Hair follicle dermal papilla cell (primary cell): Measurements from ENCODE around the gene SPECC1L. TPM values are rescaled to one million over a fixed set of nuclear protein-coding genes. Genes with fewer than 3 reads are reported as not detected.

Experiments used
- total RNA-seq: library from RNA; depleted of rRNA; stranded (reverse); fragments of >200 nt; gene quantifications from 2 replicates; pipeline ENCODE4 v1.2.3, GENCODE V29; 2012

Gene SPECC1L, protein sequence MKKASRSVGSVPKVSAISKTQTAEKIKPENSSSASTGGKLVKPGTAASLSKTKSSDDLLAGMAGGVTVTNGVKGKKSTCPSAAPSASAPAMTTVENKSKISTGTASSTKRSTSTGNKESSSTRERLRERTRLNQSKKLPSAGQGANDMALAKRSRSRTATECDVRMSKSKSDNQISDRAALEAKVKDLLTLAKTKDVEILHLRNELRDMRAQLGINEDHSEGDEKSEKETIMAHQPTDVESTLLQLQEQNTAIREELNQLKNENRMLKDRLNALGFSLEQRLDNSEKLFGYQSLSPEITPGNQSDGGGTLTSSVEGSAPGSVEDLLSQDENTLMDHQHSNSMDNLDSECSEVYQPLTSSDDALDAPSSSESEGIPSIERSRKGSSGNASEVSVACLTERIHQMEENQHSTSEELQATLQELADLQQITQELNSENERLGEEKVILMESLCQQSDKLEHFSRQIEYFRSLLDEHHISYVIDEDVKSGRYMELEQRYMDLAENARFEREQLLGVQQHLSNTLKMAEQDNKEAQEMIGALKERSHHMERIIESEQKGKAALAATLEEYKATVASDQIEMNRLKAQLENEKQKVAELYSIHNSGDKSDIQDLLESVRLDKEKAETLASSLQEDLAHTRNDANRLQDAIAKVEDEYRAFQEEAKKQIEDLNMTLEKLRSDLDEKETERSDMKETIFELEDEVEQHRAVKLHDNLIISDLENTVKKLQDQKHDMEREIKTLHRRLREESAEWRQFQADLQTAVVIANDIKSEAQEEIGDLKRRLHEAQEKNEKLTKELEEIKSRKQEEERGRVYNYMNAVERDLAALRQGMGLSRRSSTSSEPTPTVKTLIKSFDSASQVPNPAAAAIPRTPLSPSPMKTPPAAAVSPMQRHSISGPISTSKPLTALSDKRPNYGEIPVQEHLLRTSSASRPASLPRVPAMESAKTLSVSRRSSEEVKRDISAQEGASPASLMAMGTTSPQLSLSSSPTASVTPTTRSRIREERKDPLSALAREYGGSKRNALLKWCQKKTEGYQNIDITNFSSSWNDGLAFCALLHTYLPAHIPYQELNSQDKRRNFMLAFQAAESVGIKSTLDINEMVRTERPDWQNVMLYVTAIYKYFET
- 35.7 and 38.6 TPM in 2 replicates for total RNA-seq

GRCh38 chr22:24270556-24271385 lies at the start of gene SPECC1L:
Gene SPECC1L (plus strand): TSS chr22:24270831. CDS start chr22:24302232, 31,401 bp downstream.

DNA sequence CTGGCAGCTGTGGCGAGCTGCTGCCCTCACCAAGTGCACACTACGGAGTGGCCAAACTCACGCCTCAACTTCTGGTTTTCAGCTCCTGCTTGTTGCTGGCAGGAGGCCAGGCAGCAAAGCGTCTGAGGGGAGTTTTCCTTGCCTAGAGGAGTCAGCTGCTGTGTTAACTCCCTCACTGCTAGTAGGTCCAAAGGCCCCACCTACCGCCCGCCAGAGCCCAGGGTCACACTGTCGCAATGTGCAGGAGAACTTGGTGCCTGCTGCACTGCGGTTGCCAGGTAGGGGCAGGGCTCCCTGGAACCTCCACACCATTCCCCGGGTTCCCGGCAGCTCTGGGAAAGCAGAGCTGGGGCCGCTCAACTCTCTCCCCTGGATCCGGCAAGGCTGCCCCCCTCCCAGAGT lies 25.6 kb upstream of the SPECC1L start, which contains the start of gene GGT5:
TSS of gene GGT5 (minus strand) at position 53 of the 402 bp plus-strand sequence. CDS start 357 bp downstream, outside the sequence.

DNA sequence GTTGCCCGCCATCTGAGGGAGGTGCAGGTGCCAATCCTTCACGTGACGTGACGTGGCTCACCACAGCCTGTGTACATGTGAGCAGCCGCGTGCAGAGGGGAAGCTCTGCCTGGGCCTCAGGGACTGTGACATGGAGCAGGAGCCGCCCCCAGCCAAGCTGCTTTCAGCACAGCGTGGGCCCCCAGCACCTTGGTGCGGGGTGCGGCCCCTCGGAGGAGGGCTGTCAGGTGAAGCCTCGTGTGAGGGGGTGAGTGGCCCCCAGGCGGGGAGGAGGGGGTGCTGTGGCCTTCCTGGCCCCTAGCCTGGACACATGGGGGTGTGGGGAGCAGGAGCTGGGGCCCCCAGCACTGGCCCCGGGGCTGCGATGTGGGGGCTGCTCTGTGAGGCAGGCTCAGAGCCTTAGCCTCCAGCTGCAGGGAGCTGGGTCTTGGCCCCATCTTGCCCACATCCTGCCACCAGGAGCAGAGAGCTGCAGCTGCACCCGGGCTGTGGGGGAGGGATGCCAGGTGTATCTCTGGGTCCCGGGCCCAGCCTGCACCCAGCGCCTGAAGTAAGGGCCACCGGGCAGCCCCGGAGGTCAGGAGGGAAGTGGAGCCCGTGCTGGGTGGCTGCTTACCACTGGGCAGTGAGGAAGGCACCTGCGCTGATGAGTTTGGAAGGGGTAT lies 157.0 kb downstream of the SPECC1L start, which contains the start of gene ADORA2A:
TSS of gene ADORA2A (plus strand) at position 100 of the 665 bp plus-strand sequence. CDS start 5,806 bp downstream, outside the sequence.

Other genes with a start within 250 kb of the SPECC1L start
- gene SUSD2, start 89.3 kb upstream of the SPECC1L start, total RNA-seq = 3.4 and 12.4 TPM in 2 replicates
- 2.9 and 3.3 TPM in 2 replicates for gene GGT5, start 25.7 kb upstream of the SPECC1L start, total RNA-seq
- gene ADORA2A, start 156.8 kb downstream of the SPECC1L start, total RNA-seq = 0.24 and 3.1 TPM in 2 replicates
- 0.16 TPM in 1 of 2 replicates, not detected in the other for gene UPB1, start 224.5 kb downstream of the SPECC1L start, total RNA-seq